Immature natural killer cell (primary cell): ENCODE results near the gene CIROP. TPM values are rescaled to one million over a fixed set of nuclear protein-coding genes. Genes with fewer than 3 reads are reported as not detected.
A peak's percentile ranks its signal among the peaks of the same experiment; 100 is the strongest.

Source experiments
- DNase-seq, 3 donors: peaks; one replicate each; pipeline ENCODE4 v3.0.0; 2022; ENCODE audit warnings: mixed read lengths in 1 of 3
- H3K27ac Mint-ChIP-seq, 6 donors: one replicate each; pipeline ENCODE4 v1.8.0; 2020; ENCODE audit warnings: mixed read lengths in 6 of 6, mild to moderate bottlenecking in 5 of 6, inconsistent platforms in 4 of 6, moderate library complexity in 3 of 6
- H3K27me3 Mint-ChIP-seq, 3 donors: one replicate each; pipeline ENCODE4 v1.8.0; 2020 to 2021; ENCODE audit warnings: low read depth in 3 of 3, mild to moderate bottlenecking in 3 of 3, mixed read lengths in 3 of 3, moderate library complexity in 3 of 3, inconsistent platforms in 1 of 3
- H3K36me3 Mint-ChIP-seq, 3 donors: one replicate each; pipeline ENCODE4 v1.8.0; 2020; ENCODE audit warnings: mixed read lengths in 3 of 3, inconsistent platforms in 2 of 3, mild to moderate bottlenecking in 2 of 3
- H3K4me1 Mint-ChIP-seq, 2 donors: one replicate each; pipeline ENCODE4 v1.8.0; 2020; ENCODE audit warnings: inconsistent platforms in 2 of 2, mild to moderate bottlenecking in 2 of 2, mixed read lengths in 2 of 2, moderate library complexity in 1 of 2
- H3K4me3 Mint-ChIP-seq, 5 donors: one replicate each; pipeline ENCODE4 v1.8.0; 2020; ENCODE audit warnings: mild to moderate bottlenecking in 5 of 5, mixed read lengths in 5 of 5, inconsistent platforms in 3 of 5, moderate library complexity in 3 of 5
- H3K9me3 Mint-ChIP-seq, 6 donors: one replicate each; pipeline ENCODE4 v1.8.0; 2020; ENCODE audit warnings: mild to moderate bottlenecking in 6 of 6, mixed read lengths in 6 of 6, inconsistent platforms in 4 of 6, moderate library complexity in 3 of 6
- polyA plus RNA-seq, 3 donors: library from polyadenylated mRNA; unstranded; fragments of 300-500 nt; fragmentation: Illumina TruSeq; gene quantifications; one replicate each; pipeline ENCODE4 v1.2.3, GENCODE V29; 2021

The CIROP gene
- polyA plus RNA-seq, 3 donors from 2014 or later: not detected

- no peak overlapping the region for H3K27ac Mint-ChIP-seq
Measured at GRCh38 chr14:23126548-23127278, 21.9 kb upstream of the CIROP start.

GRCh38 chr14:23125933-23126524 is 21.2 kb upstream of the CIROP start:
- peaks cover 0 to 8% (median 8%) of the 10 kb centered on the region in 3 donors for H3K27me3 Mint-ChIP-seq
- peaks cover 5 to 7% of the 10 kb centered on the region in 2 donors for H3K4me1 Mint-ChIP-seq
- H3K4me3 Mint-ChIP-seq: no peak overlapping the region
- no peak for DNase-seq
- no peaks in the 10 kb centered on the region for H3K9me3 Mint-ChIP-seq
- H3K36me3 Mint-ChIP-seq: no peaks in the 10 kb centered on the region
- no peak overlapping the region for H3K27ac Mint-ChIP-seq

More at GRCh38 chr14:23126548-23127278, 21.9 kb upstream of the CIROP start:
- no peak overlapping the region for H3K4me3 Mint-ChIP-seq
- no peaks in the 10 kb centered on the region for H3K9me3 Mint-ChIP-seq
- H3K27me3 Mint-ChIP-seq: peaks cover 0 to 8% (median 8%) of the 10 kb centered on the region in 3 donors
- H3K36me3 Mint-ChIP-seq: no peaks in the 10 kb centered on the region
- DNase-seq: no peak
- H3K4me1 Mint-ChIP-seq: no peaks in the 10 kb centered on the region

GRCh38 chr14:23125011-23125410 is 20.2 kb upstream of the CIROP start:
- H3K4me1 Mint-ChIP-seq: peaks cover 10 to 12% of the 10 kb centered on the region in 2 donors
- no peak overlapping the region for H3K27ac Mint-ChIP-seq
- H3K36me3 Mint-ChIP-seq: no peaks in the 10 kb centered on the region
- DNase-seq: no peak
- peaks cover 0 to 5% (median 4%) of the 10 kb centered on the region in 3 donors for H3K27me3 Mint-ChIP-seq
- H3K9me3 Mint-ChIP-seq: no peaks in the 10 kb centered on the region
- no peak overlapping the region for H3K4me3 Mint-ChIP-seq

- no peak for DNase-seq
- no peak overlapping the region for H3K4me3 Mint-ChIP-seq
- no peaks in the 10 kb centered on the region for H3K9me3 Mint-ChIP-seq
- H3K36me3 Mint-ChIP-seq: no peaks in the 10 kb centered on the region
- H3K27me3 Mint-ChIP-seq: peaks cover 0 to 5% (median 4%) of the 10 kb centered on the region in 3 donors
- peaks cover 10 to 12% of the 10 kb centered on the region in 2 donors for H3K4me1 Mint-ChIP-seq
- no peak overlapping the region for H3K27ac Mint-ChIP-seq
Measured at GRCh38 chr14:23124337-23124954, 19.7 kb upstream of the CIROP start.

GRCh38 chr14:23123419-23123818 is 18.6 kb upstream of the CIROP start:
- Mint-ChIP-seq H3K4me1 (peaks cover 10 to 12% of the 10 kb centered on the region in 2 donors), H3K4me3 (no peak overlapping the region), H3K27me3 (peaks cover 0 to 3% (median 0%) of the 10 kb centered on the region in 3 donors), H3K27ac (no peak overlapping the region), H3K9me3 (no peaks in the 10 kb centered on the region), H3K36me3 (no peaks in the 10 kb centered on the region)
- no peak for DNase-seq

GRCh38 chr14:23122086-23122485 is 17.3 kb upstream of the CIROP start:
- H3K9me3 Mint-ChIP-seq: no peaks in the 10 kb centered on the region
- no peaks in the 10 kb centered on the region for H3K36me3 Mint-ChIP-seq

GRCh38 chr14:23121361-23121771 is 16.6 kb upstream of the CIROP start:
- H3K4me3 Mint-ChIP-seq: no peak overlapping the region
- DNase-seq: peak in 1 of 3 donors; percentile 2
- peak overlapping the region in 2 of 6 donors; percentile 9 to 46 for H3K27ac Mint-ChIP-seq
- H3K9me3 Mint-ChIP-seq: no peaks in the 10 kb centered on the region
- H3K36me3 Mint-ChIP-seq: no peaks in the 10 kb centered on the region
- peaks cover 0 to 2% (median 2%) of the 10 kb centered on the region in 3 donors for H3K27me3 Mint-ChIP-seq
- H3K4me1 Mint-ChIP-seq: peaks cover 10 to 12% of the 10 kb centered on the region in 2 donors

More at GRCh38 chr14:23122086-23122485, 17.3 kb upstream of the CIROP start:
- Mint-ChIP-seq H3K27ac (no peak overlapping the region), H3K27me3 (peaks cover 0 to 3% (median 2%) of the 10 kb centered on the region in 3 donors), H3K4me1 (peaks cover 10 to 12% of the 10 kb centered on the region in 2 donors), H3K4me3 (no peak overlapping the region)
- no peak for DNase-seq

GRCh38 chr14:23120541-23121251 is 15.9 kb upstream of the CIROP start:
- no peaks in the 10 kb centered on the region for H3K36me3 Mint-ChIP-seq
- H3K27ac Mint-ChIP-seq: peak overlapping the region in 3 of 6 donors; percentile 9 to 67 (median 22)
- H3K4me3 Mint-ChIP-seq: peak overlapping the region in 4 of 5 donors; percentile 16 to 67 (median 45)
- peaks cover 10 to 12% of the 10 kb centered on the region in 2 donors for H3K4me1 Mint-ChIP-seq
- DNase-seq: peak; percentile 78 to 79 (median 79)
- no peaks in the 10 kb centered on the region for H3K9me3 Mint-ChIP-seq
- H3K27me3 Mint-ChIP-seq: peaks cover 0 to 5% (median 2%) of the 10 kb centered on the region in 3 donors

- Mint-ChIP-seq H3K9me3 (no peaks in the 10 kb centered on the region), H3K27ac (peak overlapping the region in 1 of 6 donors; percentile 11), H3K27me3 (peaks cover 0 to 5% (median 2%) of the 10 kb centered on the region in 3 donors), H3K4me3 (no peak overlapping the region), H3K4me1 (peaks cover 10 to 12% of the 10 kb centered on the region in 2 donors), H3K36me3 (no peaks in the 10 kb centered on the region)
- DNase-seq: no peak
Measured at GRCh38 chr14:23119363-23120327, 14.9 kb upstream of the CIROP start.

GRCh38 chr14:23118506-23119362 is 13.9 kb upstream of the CIROP start, which contains the start of gene CEBPE:
TSS of gene CEBPE (minus strand) at chr14:23119255. CDS start at chr14:23119091, 164 bp downstream.
- Mint-ChIP-seq H3K9me3 (no peaks in the 10 kb centered on the region), H3K27ac (peak within 1 kb of the TSS in 1 of 6 donors; percentile 11), H3K27me3 (peaks cover 0 to 5% (median 4%) of the 10 kb centered on the region in 3 donors), H3K4me1 (peaks cover 10 to 12% of the 10 kb centered on the region in 2 donors), H3K4me3 (no peak within 1 kb of the TSS), H3K36me3 (no peaks in the 10 kb centered on the region)
- DNase-seq: no peak

GRCh38 chr14:23117371-23118020 is 12.7 kb upstream of the CIROP start:
- Mint-ChIP-seq H3K4me1 (peaks cover 10 to 12% of the 10 kb centered on the region in 2 donors), H3K9me3 (no peaks in the 10 kb centered on the region), H3K4me3 (no peak overlapping the region), H3K36me3 (no peaks in the 10 kb centered on the region), H3K27ac (no peak overlapping the region), H3K27me3 (peaks cover 0 to 9% (median 4%) of the 10 kb centered on the region in 3 donors)
- DNase-seq: no peak
